Endothelial cell of umbilical vein (primary cell): ENCODE data around the gene CHRND. TPM values are rescaled to one million over a fixed set of nuclear protein-coding genes. Genes with fewer than 3 reads are reported as not detected.

Experiments
- BruUV-seq: library from RNA; stranded (reverse); fragments of 400-500 nt; replicated peaks from 2 replicates; lab custom pipeline; 2021; lab: Mats Ljungman, UMichigan
- CTCF ChIA-PET: fragments of 300-600, 350-600 bp; sonication (Branson Sonifier 250); formaldehyde crosslinking; loops from one replicate; lab custom pipeline; 2021; ENCODE audit warnings: antibody characterized with exemption, inconsistent platforms; lab: Charles Lee
- POLR2A ChIA-PET: fragments of 300-600, 350-600 bp; sonication (Branson Sonifier 250); formaldehyde crosslinking; loops from one replicate; lab custom pipeline; 2021; ENCODE audit warnings: antibody characterized with exemption, inconsistent platforms; lab: Charles Lee
- DNase-seq: peaks from one replicate; pipeline ENCODE4 v3.0.0-alpha.2; 2011; ENCODE audit warnings: low read depth, low spot score
- FAIRE-seq: peaks from 2 replicates; lab custom pipeline; 2011; peaks lifted over from hg19 to GRCh38; lab: Jason Lieb, UNC
- H2AFZ ChIP-seq: 2 replicates; pipeline ENCODE4 v1.6.0; 2012; ENCODE audit warnings: low read depth, low read length, control low read depth, inconsistent platforms
- H3K27ac ChIP-seq: 2 replicates; pipeline ENCODE4 v1.5.1; 2011; ENCODE audit warnings: low read depth, mild to moderate bottlenecking, control low read depth, low read length, moderate library complexity; ENCODE audit not compliant: insufficient read depth
- H3K27me3 ChIP-seq, 2 experiments: 2 replicates each; pipeline versions ENCODE4 v1.6.0 to v1.6.1; 2011; ENCODE audit warnings: low read length in 2 of 2, mixed read lengths in 1 of 2; ENCODE audit not compliant: control insufficient read depth in 2 of 2, insufficient read depth in 2 of 2
- H3K36me3 ChIP-seq, 2 experiments: 2 replicates in 1 of 2; 3 replicates in 1 of 2; pipeline ENCODE4 v1.5.1; 2011; ENCODE audit warnings: low read length in 2 of 2, mild to moderate bottlenecking in 1 of 2, moderate library complexity in 1 of 2; ENCODE audit not compliant: control insufficient read depth in 2 of 2, insufficient read depth in 2 of 2; ENCODE audit errors: extremely low read depth in 1 of 2
- H3K4me1 ChIP-seq: 3 replicates; pipeline ENCODE4 v1.5.1; 2011; ENCODE audit warnings: mild to moderate bottlenecking, low read length; ENCODE audit not compliant: control insufficient read depth, insufficient read depth; ENCODE audit errors: extremely low read depth
- H3K4me2 ChIP-seq: 2 replicates; pipeline ENCODE4 v1.6.1; 2011; ENCODE audit warnings: low read length, control low read depth, mixed read lengths; ENCODE audit not compliant: insufficient read depth
- H3K4me3 ChIP-seq, 3 experiments: fragments of 200-600 bp in 1 of 3; sonication (generic), shearing (Covaris generic) in 1 of 3; replicated peaks in 1 of 3; 2 replicates each; pipeline ENCODE4 v1.5.1; 2011 to 2016; ENCODE audit warnings: control low read depth in 3 of 3, low read length in 3 of 3, mild to moderate bottlenecking in 2 of 3, inconsistent platforms in 1 of 3, low read depth in 1 of 3, moderate library complexity in 1 of 3; ENCODE audit not compliant: insufficient read depth in 1 of 3
- H3K79me2 ChIP-seq: 2 replicates; pipeline ENCODE4 v1.6.0; 2012; ENCODE audit warnings: low read length, inconsistent platforms; ENCODE audit not compliant: control insufficient read depth, insufficient read depth
- H3K9ac ChIP-seq: replicated peaks from 2 replicates; pipeline ENCODE3; 2011; ENCODE audit warnings: low read length, control low read depth; ENCODE audit not compliant: insufficient read depth; ENCODE audit errors: extremely low read depth
- H3K9me1 ChIP-seq: replicated peaks from 3 replicates; pipeline ENCODE4 v1.6.0; 2011; ENCODE audit warnings: mild to moderate bottlenecking, low read length; ENCODE audit not compliant: control insufficient read depth, insufficient read depth; ENCODE audit errors: extremely low read depth
- H3K9me3 ChIP-seq: replicated peaks from 2 replicates; pipeline ENCODE4 v1.5.1; 2012; ENCODE audit warnings: low read length, inconsistent platforms; ENCODE audit not compliant: control insufficient read depth, insufficient read depth
- H4K20me1 ChIP-seq: replicated peaks from 2 replicates; pipeline ENCODE3; 2011; ENCODE audit warnings: mild to moderate bottlenecking, low read length; ENCODE audit not compliant: control insufficient read depth, insufficient read depth; ENCODE audit errors: extremely low read depth
- EZH2 ChIP-seq: IDR thresholded peaks from 2 replicates; pipeline ENCODE4 v1.6.1; 2012; ENCODE audit warnings: borderline replicate concordance, low read depth, mild to moderate bottlenecking, moderate library complexity, low read length, inconsistent platforms; ENCODE audit not compliant: severe bottlenecking
- JUN ChIP-seq: IDR thresholded peaks from 2 replicates; pipeline ENCODE4 v1.6.1; 2011; ENCODE audit warnings: borderline replicate concordance, low read depth; ENCODE audit not compliant: insufficient read length, insufficient read depth
- MAX ChIP-seq: IDR thresholded peaks from 2 replicates; pipeline ENCODE4 v1.6.1; 2011; ENCODE audit not compliant: insufficient read depth, insufficient read length
- dilution Hi-C: fragments of 300-500 bp; cut with MboI; formaldehyde crosslinking; loops from one replicate; pipeline ENCODE4 v1.15.0; 2019; ENCODE audit warnings: low sequenced_read_pairs; ENCODE audit not compliant: extremely low pct_ligation_motif_present
- intact Hi-C: fragments of 100-400 bp; cut with micrococcal nuclease; formaldehyde crosslinking; loops from one replicate; pipeline ENCODE4 v1.10.0; 2022
- polyA plus RNA-seq, 4 experiments: library from polyadenylated mRNA; depleted of rRNA in 3 of 4; stranded (reverse) in 3 of 4; unstranded in 1 of 4; fragments of >200 nt; gene quantifications; 2 replicates each; pipeline versions ENCODE4 v1.2.1 to v1.2.3, GENCODE V29; 2011 to 2012; ENCODE audit warnings: missing spikeins in 1 of 4
- total RNA-seq: library from RNA; stranded (reverse); gene quantifications from 2 replicates; pipeline ENCODE4 v1.2.3, GENCODE V29; 2021
- TF ChIP-seq, protein P1 (sequence below), 2 donors: IDR thresholded peaks; 1 replicate in 1 of 2; 2 replicates in 1 of 2; pipeline ENCODE4 v1.5.1; 2011; ENCODE audit warnings: low read length in 2 of 2, mild to moderate bottlenecking in 2 of 2, moderate library complexity in 2 of 2, control low read depth in 1 of 2, inconsistent platforms in 1 of 2, low read depth in 1 of 2; ENCODE audit not compliant: insufficient read depth in 1 of 2; ENCODE audit errors: extremely low read depth in 1 of 2

CHRND gene
- total and polyA plus RNA-seq, 2 donors (not counting 3 experiments of a cell fraction or from before 2014, with no cell fraction given) = not detected

DNA sequence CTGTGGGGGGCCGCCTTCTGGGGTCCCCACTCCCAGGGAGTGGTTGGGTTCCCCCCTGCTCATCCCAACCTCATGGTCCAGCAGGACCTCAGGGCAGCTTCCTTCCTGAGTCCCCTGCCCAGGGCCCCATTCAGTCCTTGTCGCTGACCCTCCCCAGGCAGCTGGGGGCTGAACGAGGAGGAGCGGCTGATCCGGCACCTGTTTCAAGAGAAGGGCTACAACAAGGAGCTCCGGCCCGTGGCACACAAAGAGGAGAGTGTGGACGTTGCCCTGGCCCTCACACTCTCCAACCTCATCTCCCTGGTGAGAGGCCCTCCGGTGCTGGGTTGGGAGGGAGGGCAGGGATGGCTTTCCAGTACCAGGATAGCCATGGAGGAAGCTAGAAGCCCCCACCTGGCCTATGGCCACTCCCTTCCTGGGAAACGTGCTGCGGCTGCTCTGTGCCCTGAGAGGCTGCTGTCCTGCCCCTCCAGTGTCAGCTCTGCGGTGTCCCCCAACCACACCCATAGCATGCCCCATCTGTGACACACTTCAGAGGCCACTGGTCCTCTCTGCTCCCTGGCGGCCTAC is 497 bp downstream of the CHRND start:
- Histone ChIP-seq H4K20me1 (no peaks in the 10 kb centered on the region), H3K9ac (no peak overlapping the region), H3K36me3 (no peaks in the 10 kb centered on the region), H3K27ac (no peak overlapping the region), H3K4me3 (no peak overlapping the region), H3K9me3 (no peaks in the 10 kb centered on the region), H3K79me2 (no peaks in the 10 kb centered on the region), H3K4me1 (no peaks in the 10 kb centered on the region), H2AFZ (no peak overlapping the region), H3K9me1 (no peaks in the 10 kb centered on the region), H3K4me2 (no peak overlapping the region), H3K27me3 (peaks cover 15 to 17% of the 10 kb centered on the region in 2 experiments)
- CTCF ChIA-PET = interaction anchor here (1.3 kb wide), 1 partner anchor 79 kb away, joined by 3 read pairs; no protein-coding TSS in a partner anchor
- TF ChIP-seq EZH2 (no peak), JUN (no peak), MAX (no peak)
- TF ChIP-seq, protein P1, sequence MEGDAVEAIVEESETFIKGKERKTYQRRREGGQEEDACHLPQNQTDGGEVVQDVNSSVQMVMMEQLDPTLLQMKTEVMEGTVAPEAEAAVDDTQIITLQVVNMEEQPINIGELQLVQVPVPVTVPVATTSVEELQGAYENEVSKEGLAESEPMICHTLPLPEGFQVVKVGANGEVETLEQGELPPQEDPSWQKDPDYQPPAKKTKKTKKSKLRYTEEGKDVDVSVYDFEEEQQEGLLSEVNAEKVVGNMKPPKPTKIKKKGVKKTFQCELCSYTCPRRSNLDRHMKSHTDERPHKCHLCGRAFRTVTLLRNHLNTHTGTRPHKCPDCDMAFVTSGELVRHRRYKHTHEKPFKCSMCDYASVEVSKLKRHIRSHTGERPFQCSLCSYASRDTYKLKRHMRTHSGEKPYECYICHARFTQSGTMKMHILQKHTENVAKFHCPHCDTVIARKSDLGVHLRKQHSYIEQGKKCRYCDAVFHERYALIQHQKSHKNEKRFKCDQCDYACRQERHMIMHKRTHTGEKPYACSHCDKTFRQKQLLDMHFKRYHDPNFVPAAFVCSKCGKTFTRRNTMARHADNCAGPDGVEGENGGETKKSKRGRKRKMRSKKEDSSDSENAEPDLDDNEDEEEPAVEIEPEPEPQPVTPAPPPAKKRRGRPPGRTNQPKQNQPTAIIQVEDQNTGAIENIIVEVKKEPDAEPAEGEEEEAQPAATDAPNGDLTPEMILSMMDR (IDR thresholded peaks at IDR 0.05; ENCODE audit: extremely low read depth in 1 of 2, insufficient read depth in 1 of 2, low read depth in 1 of 2, low read length in 2 of 2) = no peak
- dilution Hi-C loops (no loop called here), intact Hi-C loops (no loop called here)
- BruUV-seq = no TSS peak
- no peak for DNase-seq
- POLR2A ChIA-PET = no interaction called here
- FAIRE-seq = no peak
